ENCODE results near the gene AKNA.
"Not testable (repeated sequence)": the region's sequence is repeated elsewhere in the genome, so short reads cannot be mapped to it uniquely, and the experiment has no call there.

Gene AKNA

GRCh38 chr9:114336699-114337395 is 50.9 kb downstream of the AKNA start:
- Mint-ChIP-seq H3K36me3 (peaks cover 65% of the 10 kb centered on the region), H3K27ac (peak overlapping the region; percentile 28), H3K4me3 (no peak overlapping the region), H3K27me3 (no peaks in the 10 kb centered on the region), H3K9me3 (peaks cover 2% of the 10 kb centered on the region), H3K4me1 (peaks cover 13% of the 10 kb centered on the region)
- CTCF ChIA-PET: interaction anchor here (1.4 to 1.6 kb wide), 2 partner anchors 9 to 69 kb away, joined by 3 to 4 read pairs; no protein-coding TSS in a partner anchor
- no peak for DNase-seq

GRCh38 chr9:114336157-114336556 is 51.6 kb downstream of the AKNA start:
- Mint-ChIP-seq H3K36me3 (peaks cover 58% of the 10 kb centered on the region), H3K9me3 (peaks cover 2% of the 10 kb centered on the region), H3K27me3 (peaks cover 5% of the 10 kb centered on the region), H3K27ac (peak overlapping the region; percentile 68), H3K4me3 (no peak overlapping the region), H3K4me1 (peaks cover 9% of the 10 kb centered on the region)
- CTCF ChIA-PET: interaction anchor here (0.6 to 1.6 kb wide), 3 partner anchors 10 to 69 kb away, joined by 3 to 4 read pairs (median 3); no protein-coding TSS in a partner anchor
- no peak for DNase-seq

GRCh38 chr9:114335745-114336144 is 52.0 kb downstream of the AKNA start:
- H3K27me3 Mint-ChIP-seq: peaks cover 9% of the 10 kb centered on the region
- H3K27ac Mint-ChIP-seq: peak overlapping the region; percentile 68
- no peak for DNase-seq
- CTCF ChIA-PET: interaction anchor here (0.6 to 1.6 kb wide), 3 partner anchors 10 to 70 kb away, joined by 3 to 4 read pairs (median 3); no protein-coding TSS in a partner anchor
- H3K4me1 Mint-ChIP-seq: peaks cover 9% of the 10 kb centered on the region
- no peak overlapping the region for H3K4me3 Mint-ChIP-seq
- peaks cover 2% of the 10 kb centered on the region for H3K9me3 Mint-ChIP-seq
- H3K36me3 Mint-ChIP-seq: peaks cover 54% of the 10 kb centered on the region

GRCh38 chr9:114334490-114334889 is 53.3 kb downstream of the AKNA start:
- CTCF ChIA-PET: no interaction called here
- H3K27ac Mint-ChIP-seq: no peak overlapping the region
- no peak overlapping the region for H3K4me3 Mint-ChIP-seq
- peaks cover 12% of the 10 kb centered on the region for H3K27me3 Mint-ChIP-seq
- no peak for DNase-seq
- peaks cover 9% of the 10 kb centered on the region for H3K4me1 Mint-ChIP-seq
- peaks cover 2% of the 10 kb centered on the region for H3K9me3 Mint-ChIP-seq
- H3K36me3 Mint-ChIP-seq: peaks cover 43% of the 10 kb centered on the region

GRCh38 chr9:114333718-114334117 is 54.1 kb downstream of the AKNA start:
- H3K4me3 Mint-ChIP-seq, H3K9me3 Mint-ChIP-seq, DNase-seq, H3K27ac Mint-ChIP-seq, H3K4me1 Mint-ChIP-seq, CTCF ChIA-PET: not testable (repeated sequence)
- peaks cover 36% of the 10 kb centered on the region for H3K36me3 Mint-ChIP-seq
- peaks cover 12% of the 10 kb centered on the region for H3K27me3 Mint-ChIP-seq

GRCh38 chr9:114332474-114333040 is 55.2 kb downstream of the AKNA start:
- H3K4me3 Mint-ChIP-seq, H3K4me1 Mint-ChIP-seq, CTCF ChIA-PET, DNase-seq, H3K9me3 Mint-ChIP-seq: not testable (repeated sequence)
- H3K27ac Mint-ChIP-seq: peak overlapping the region; percentile 20
- H3K27me3 Mint-ChIP-seq: peaks cover 12% of the 10 kb centered on the region
- peaks cover 27% of the 10 kb centered on the region for H3K36me3 Mint-ChIP-seq

- CTCF ChIA-PET, H3K4me1 Mint-ChIP-seq, H3K4me3 Mint-ChIP-seq, DNase-seq, H3K9me3 Mint-ChIP-seq: not testable (repeated sequence)
- Mint-ChIP-seq H3K27ac (peak overlapping the region; percentile 69), H3K36me3 (peaks cover 18% of the 10 kb centered on the region), H3K27me3 (peaks cover 12% of the 10 kb centered on the region)
Observed at GRCh38 chr9:114331229-114332195, 56.3 kb downstream of the AKNA start.

- Mint-ChIP-seq H3K27ac (peak overlapping the region; percentile 38), H3K4me1 (no peaks in the 10 kb centered on the region), H3K36me3 (peaks cover 10% of the 10 kb centered on the region), H3K9me3 (peaks cover 2% of the 10 kb centered on the region), H3K4me3 (peak overlapping the region; percentile 35), H3K27me3 (peaks cover 12% of the 10 kb centered on the region)
- CTCF ChIA-PET: no interaction called here
- DNase-seq: no peak
Observed at GRCh38 chr9:114330636-114331035, 57.1 kb downstream of the AKNA start.

GRCh38 chr9:114329625-114330022 is 58.2 kb downstream of the AKNA start, which contains the start of gene ORM2:
Gene ORM2 (plus strand): TSS chr9:114329869. CDS start chr9:114329905, 36 bp downstream.
- DNase-seq, CTCF ChIA-PET, H3K4me1 Mint-ChIP-seq, H3K9me3 Mint-ChIP-seq, H3K36me3 Mint-ChIP-seq: not testable (repeated sequence)
- Mint-ChIP-seq H3K4me3 (peak within 1 kb of the TSS; percentile 35), H3K27ac (peak within 1 kb of the TSS; percentile 38), H3K27me3 (peaks cover 12% of the 10 kb centered on the region)

GRCh38 chr9:114328937-114329624 is 58.7 kb downstream of the AKNA start:
- DNase-seq, H3K36me3 Mint-ChIP-seq, CTCF ChIA-PET, H3K4me3 Mint-ChIP-seq, H3K27ac Mint-ChIP-seq, H3K9me3 Mint-ChIP-seq, H3K4me1 Mint-ChIP-seq: not testable (repeated sequence)
- H3K27me3 Mint-ChIP-seq: peaks cover 12% of the 10 kb centered on the region

- DNase-seq, H3K4me1 Mint-ChIP-seq, H3K4me3 Mint-ChIP-seq, H3K9me3 Mint-ChIP-seq, H3K27ac Mint-ChIP-seq, H3K36me3 Mint-ChIP-seq, CTCF ChIA-PET: not testable (repeated sequence)
- peaks cover 12% of the 10 kb centered on the region for H3K27me3 Mint-ChIP-seq
Observed at GRCh38 chr9:114328357-114328820, 59.4 kb downstream of the AKNA start.

GRCh38 chr9:114327749-114328148 is 60.0 kb downstream of the AKNA start:
- no peak for DNase-seq
- peaks cover 12% of the 10 kb centered on the region for H3K27me3 Mint-ChIP-seq
- no peak overlapping the region for H3K4me3 Mint-ChIP-seq
- no peaks in the 10 kb centered on the region for H3K4me1 Mint-ChIP-seq
- CTCF ChIA-PET: no interaction called here
- no peaks in the 10 kb centered on the region for H3K36me3 Mint-ChIP-seq
- no peaks in the 10 kb centered on the region for H3K9me3 Mint-ChIP-seq
- H3K27ac Mint-ChIP-seq: no peak overlapping the region

- CTCF ChIA-PET, H3K27ac Mint-ChIP-seq, H3K36me3 Mint-ChIP-seq, H3K9me3 Mint-ChIP-seq, H3K4me3 Mint-ChIP-seq, H3K27me3 Mint-ChIP-seq, DNase-seq, H3K4me1 Mint-ChIP-seq: not testable (repeated sequence)
Observed at GRCh38 chr9:114325684-114326254, 62.0 kb downstream of the AKNA start.
